Measurements from ENCODE around the gene FIGNL2.
A peak's percentile ranks its signal among the peaks of the same experiment; 100 is the strongest.
"Not testable (repeated sequence)": the region's sequence is repeated elsewhere in the genome, so short reads cannot be mapped to it uniquely, and the experiment has no call there.

FIGNL2 gene

GRCh38 chr12:51848326-51848727 lies at the start of gene FIGNL2:
FIGNL2 (minus strand) TSS chr12:51848718; CDS start chr12:51822413, 26,305 bp downstream.
- DNase-seq, result no peak

- DNase-seq, result no peak
These were observed 48.7 kb upstream of the FIGNL2 start for GRCh38 chr12:51897181-51897580.

- no peak for DNase-seq
These were observed 47.7 kb upstream of the FIGNL2 start for GRCh38 chr12:51896236-51896635.

- DNase-seq, result no peak
These were observed 47.0 kb upstream of the FIGNL2 start for GRCh38 chr12:51895378-51896135.

- DNase-seq, result no peak
These were observed 45.3 kb upstream of the FIGNL2 start for GRCh38 chr12:51893786-51894185.

- DNase-seq, result no peak
These were observed 43.3 kb upstream of the FIGNL2 start for GRCh38 chr12:51891843-51892242.

GRCh38 chr12:51890511-51891171 lies 42.1 kb upstream of the FIGNL2 start:
- DNase-seq, result no peak

- DNase-seq, result no peak
These were observed 41.6 kb upstream of the FIGNL2 start for GRCh38 chr12:51890133-51890464.

- DNase-seq, result no peak
These were observed 41.0 kb upstream of the FIGNL2 start for GRCh38 chr12:51889216-51890132.

- no peak for DNase-seq
These were observed 40.0 kb upstream of the FIGNL2 start for GRCh38 chr12:51888316-51889215.

- DNase-seq, result no peak
These were observed 39.2 kb upstream of the FIGNL2 start, which contains the start of gene ANKRD33 for GRCh38 chr12:51887476-51888315. ANKRD33 (plus strand) TSS chr12:51888103; CDS start chr12:51888187, 84 bp downstream.

- DNase-seq, result peak in 1 of 2 donors; percentile 26
These were observed 37.6 kb upstream of the FIGNL2 start for GRCh38 chr12:51886021-51886710.

GRCh38 chr12:51885294-51886020 lies 36.9 kb upstream of the FIGNL2 start:
- DNase-seq, result not testable (repeated sequence)

- no peak for DNase-seq
These were observed 36.2 kb upstream of the FIGNL2 start for GRCh38 chr12:51884676-51885229.

- no peak for DNase-seq
These were observed 35.6 kb upstream of the FIGNL2 start for GRCh38 chr12:51883998-51884675.

- DNase-seq, result no peak
These were observed 34.8 kb upstream of the FIGNL2 start for GRCh38 chr12:51883295-51883694.

- DNase-seq, result no peak
These were observed 30.6 kb upstream of the FIGNL2 start for GRCh38 chr12:51879102-51879501.

- DNase-seq, result no peak
These were observed 26.0 kb upstream of the FIGNL2 start for GRCh38 chr12:51874486-51874885.

GRCh38 chr12:51874000-51874399 lies 25.5 kb upstream of the FIGNL2 start:
- DNase-seq, result no peak
